SK-N-SH treated with all-trans-retinoic acid at 6 μM for 48 hours (cell line): ENCODE results near the gene SLC25A17.

Experiments used
- ATAC-seq: fragments of 200-7000 bp; cut with Tn5 transposase; 3 replicates; pipeline ENCODE4 v1.9.1; 2020; ENCODE audit warnings: mild to moderate bottlenecking, moderate library complexity
- ARNTL ChIP-seq: fragments of 450-650 bp; formaldehyde crosslinking; IDR thresholded peaks from 2 replicates; pipeline ENCODE4 v1.5.0; 2020; ENCODE audit warnings: low read depth, mild to moderate bottlenecking, moderate library complexity, borderline replicate concordance
- BACH2 ChIP-seq: fragments of 250-450 bp; sonication (Bioruptor Pico); IDR thresholded peaks from 2 replicates; pipeline ENCODE4 v1.9.0; 2021; ENCODE audit warnings: mild to moderate bottlenecking, borderline replicate concordance
- CSDC2 ChIP-seq: fragments of 250-450 bp; sonication (Bioruptor Pico); IDR thresholded peaks from 2 replicates; pipeline ENCODE4 v1.5.0; 2020; ENCODE audit warnings: mild to moderate bottlenecking, moderate library complexity
- CSRNP3 ChIP-seq: fragments of 250-450 bp; sonication (Bioruptor Pico); IDR thresholded peaks from 2 replicates; pipeline ENCODE4 v1.5.1; 2021; ENCODE audit warnings: mild to moderate bottlenecking, moderate library complexity
- ESRRG ChIP-seq: fragments of 250-450 bp; sonication (Bioruptor Pico); IDR thresholded peaks from 2 replicates; pipeline ENCODE4 v1.6.1; 2021; ENCODE audit warnings: mild to moderate bottlenecking
- GLIS3 ChIP-seq: fragments of 250-450 bp; sonication (Bioruptor Pico); IDR thresholded peaks from 2 replicates; pipeline ENCODE4 v1.5.0; 2020; ENCODE audit warnings: mild to moderate bottlenecking, moderate library complexity
- ISL1 ChIP-seq: fragments of 250-450 bp; sonication (Bioruptor Pico); IDR thresholded peaks from 2 replicates; pipeline ENCODE4 v2.1.2; 2022; ENCODE audit warnings: mild to moderate bottlenecking, moderate library complexity
- OSR1 ChIP-seq: fragments of 250-450 bp; sonication (Bioruptor Pico); IDR thresholded peaks from 2 replicates; pipeline ENCODE4 v1.8.0; 2022; ENCODE audit warnings: moderate library complexity, mild to moderate bottlenecking, inconsistent platforms
- PATZ1 ChIP-seq: fragments of 250-450 bp; sonication (Bioruptor Pico); IDR thresholded peaks from 2 replicates; pipeline ENCODE4 v1.8.0; 2020; ENCODE audit warnings: mild to moderate bottlenecking, moderate library complexity, borderline replicate concordance
- POU6F1 ChIP-seq: fragments of 250-450 bp; sonication (Bioruptor Pico); IDR thresholded peaks from 2 replicates; pipeline ENCODE4 v1.8.0; 2021; ENCODE audit warnings: low read depth, mild to moderate bottlenecking, moderate library complexity, borderline replicate concordance
- PPARA ChIP-seq: fragments of 250-450 bp; sonication (Bioruptor Pico); IDR thresholded peaks from 2 replicates; pipeline ENCODE4 v1.5.0; 2020; ENCODE audit warnings: mild to moderate bottlenecking, borderline replicate concordance
- RARB ChIP-seq: fragments of 250-450 bp; sonication (Bioruptor Pico); IDR thresholded peaks from 2 replicates; pipeline ENCODE4 v1.8.0; 2021; ENCODE audit warnings: mild to moderate bottlenecking, moderate library complexity
- SNAI2 ChIP-seq: fragments of 250-450 bp; sonication (Bioruptor Pico); IDR thresholded peaks from 2 replicates; pipeline ENCODE4 v1.5.0; 2020; ENCODE audit warnings: mild to moderate bottlenecking, moderate library complexity
- TCF4 ChIP-seq: fragments of 250-450 bp; sonication (Bioruptor Pico); IDR thresholded peaks from 2 replicates; pipeline ENCODE4 v1.8.0; 2021; ENCODE audit warnings: mild to moderate bottlenecking, moderate library complexity, borderline replicate concordance
- TOX ChIP-seq: fragments of 250-450 bp; sonication (Bioruptor Pico); IDR thresholded peaks from 2 replicates; pipeline ENCODE4 v1.8.0; 2021; ENCODE audit warnings: mild to moderate bottlenecking, moderate library complexity, borderline replicate concordance
- TSHZ2 ChIP-seq: fragments of 250-450 bp; sonication (Bioruptor Pico); IDR thresholded peaks from 2 replicates; pipeline ENCODE4 v1.5.0; 2020; ENCODE audit warnings: mild to moderate bottlenecking, moderate library complexity
- ZC3H10 ChIP-seq: fragments of 250-450 bp; sonication (Bioruptor Pico); IDR thresholded peaks from 2 replicates; pipeline ENCODE4 v1.5.1; 2021; ENCODE audit warnings: mild to moderate bottlenecking, moderate library complexity
- ZFP3 ChIP-seq: fragments of 250-450 bp; sonication (Bioruptor Pico); IDR thresholded peaks from 2 replicates; pipeline ENCODE4 v1.5.0; 2020; ENCODE audit warnings: mild to moderate bottlenecking, moderate library complexity
- ZFP30 ChIP-seq: fragments of 450-650 bp; formaldehyde crosslinking; IDR thresholded peaks from 2 replicates; pipeline ENCODE4 v1.5.0; 2022; ENCODE audit warnings: mild to moderate bottlenecking, moderate library complexity
- ZNF565 ChIP-seq: fragments of 450-650 bp; formaldehyde crosslinking; conservative IDR thresholded peaks from 2 replicates; pipeline ENCODE4 v1.5.0; 2020; ENCODE audit warnings: low read depth, mild to moderate bottlenecking, moderate library complexity
- ZNF70 ChIP-seq: fragments of 450-650 bp; formaldehyde crosslinking; IDR thresholded peaks from 2 replicates; pipeline ENCODE4 v1.5.0; 2020; ENCODE audit warnings: mild to moderate bottlenecking, moderate library complexity
- ZNF8 ChIP-seq: fragments of 450-650 bp; formaldehyde crosslinking; IDR thresholded peaks from 2 replicates; pipeline ENCODE4 v1.5.0; 2020; ENCODE audit warnings: mild to moderate bottlenecking, moderate library complexity

Gene SLC25A17

GRCh38 chr22:40844951-40845350, 25.8 kb upstream of the SLC25A17 start:
- TF ChIP-seq PPARA (CRISPR knock-in tag) = no peak
- no peak for TF ChIP-seq ZC3H10 (CRISPR knock-in tag)
- no peak for TF ChIP-seq GLIS3
- TF ChIP-seq TSHZ2 (CRISPR knock-in tag) = no peak
- no peak for TF ChIP-seq CSDC2
- TF ChIP-seq RARB (CRISPR knock-in tag) = no peak
- TF ChIP-seq, all 23 proteins: peak for 0
- ATAC-seq = no peak

- ATAC-seq = no peak
- TF ChIP-seq ZC3H10 (CRISPR knock-in tag) (no peak), ZNF70 (CRISPR knock-in tag) (no peak), ZFP3 (CRISPR knock-in tag) (no peak), CSRNP3 (CRISPR knock-in tag) (no peak), TSHZ2 (CRISPR knock-in tag) (no peak), ZFP30 (no peak), SNAI2 (CRISPR knock-in tag) (no peak), OSR1 (CRISPR knock-in tag) (no peak), RARB (CRISPR knock-in tag) (no peak), ZNF565 (CRISPR knock-in tag) (no peak), PPARA (CRISPR knock-in tag) (no peak)
Measured at GRCh38 chr22:40838486-40838885, 19.3 kb upstream of the SLC25A17 start.

GRCh38 chr22:40834619-40835018, 15.5 kb upstream of the SLC25A17 start:
- TF ChIP-seq ISL1 (CRISPR knock-in tag) (no peak), GLIS3 (no peak), BACH2 (CRISPR knock-in tag) (no peak), POU6F1 (CRISPR knock-in tag) (no peak), ZNF70 (CRISPR knock-in tag) (no peak), ESRRG (no peak), OSR1 (CRISPR knock-in tag) (no peak), ZFP3 (CRISPR knock-in tag) (no peak), ZFP30 (no peak), TCF4 (CRISPR knock-in tag) (no peak), ZC3H10 (CRISPR knock-in tag) (no peak), ZNF8 (CRISPR knock-in tag) (no peak), TSHZ2 (CRISPR knock-in tag) (no peak), CSRNP3 (CRISPR knock-in tag) (no peak), PPARA (CRISPR knock-in tag) (no peak), PATZ1 (CRISPR knock-in tag) (no peak), TOX (no peak), ARNTL (CRISPR knock-in tag) (no peak), SNAI2 (CRISPR knock-in tag) (no peak), RARB (CRISPR knock-in tag) (no peak)
- TF ChIP-seq, all 23 proteins: peak for 0
- no peak for ATAC-seq
